ENCODE data around the gene ZFTA. TPM values are rescaled to one million over a fixed set of nuclear protein-coding genes. Genes with fewer than 3 reads are reported as not detected.

The ZFTA gene
- total RNA-seq, 2 experiments from 2014 or later, result 4.1 to 4.3 TPM

- Mint-ChIP-seq H3K27me3 (peaks cover 3% of the 10 kb centered on the region), H3K4me3 (no peak overlapping the region), H3K36me3 (ENCODE audit: low read depth) (no peaks in the 10 kb centered on the region), H3K9me3 (no peaks in the 10 kb centered on the region), H3K27ac (no peak overlapping the region), H3K4me1 (ENCODE audit: low read depth) (peaks cover 10% of the 10 kb centered on the region)
- no peak for DNase-seq
- ChIA-PET POLR2A (interaction anchor here (0.9 kb wide), 1 partner anchor 51 kb away, joined by 3 read pairs; no protein-coding TSS in a partner anchor), CTCF (interaction anchor here (0.7 to 3.5 kb wide), 5 partner anchors 27 to 287 kb away, joined by 3 to 12 read pairs (median 7); no protein-coding TSS in a partner anchor)
- TF ChIP-seq CTCF (IDR thresholded peaks at IDR 0.05), result no peak
- intact Hi-C loops (cut with micrococcal nuclease), result no loop called here
- ATAC-seq, result no peak
Measured at GRCh38 chr11:63765688-63766241, 2.8 kb downstream of the ZFTA start.

DNA sequence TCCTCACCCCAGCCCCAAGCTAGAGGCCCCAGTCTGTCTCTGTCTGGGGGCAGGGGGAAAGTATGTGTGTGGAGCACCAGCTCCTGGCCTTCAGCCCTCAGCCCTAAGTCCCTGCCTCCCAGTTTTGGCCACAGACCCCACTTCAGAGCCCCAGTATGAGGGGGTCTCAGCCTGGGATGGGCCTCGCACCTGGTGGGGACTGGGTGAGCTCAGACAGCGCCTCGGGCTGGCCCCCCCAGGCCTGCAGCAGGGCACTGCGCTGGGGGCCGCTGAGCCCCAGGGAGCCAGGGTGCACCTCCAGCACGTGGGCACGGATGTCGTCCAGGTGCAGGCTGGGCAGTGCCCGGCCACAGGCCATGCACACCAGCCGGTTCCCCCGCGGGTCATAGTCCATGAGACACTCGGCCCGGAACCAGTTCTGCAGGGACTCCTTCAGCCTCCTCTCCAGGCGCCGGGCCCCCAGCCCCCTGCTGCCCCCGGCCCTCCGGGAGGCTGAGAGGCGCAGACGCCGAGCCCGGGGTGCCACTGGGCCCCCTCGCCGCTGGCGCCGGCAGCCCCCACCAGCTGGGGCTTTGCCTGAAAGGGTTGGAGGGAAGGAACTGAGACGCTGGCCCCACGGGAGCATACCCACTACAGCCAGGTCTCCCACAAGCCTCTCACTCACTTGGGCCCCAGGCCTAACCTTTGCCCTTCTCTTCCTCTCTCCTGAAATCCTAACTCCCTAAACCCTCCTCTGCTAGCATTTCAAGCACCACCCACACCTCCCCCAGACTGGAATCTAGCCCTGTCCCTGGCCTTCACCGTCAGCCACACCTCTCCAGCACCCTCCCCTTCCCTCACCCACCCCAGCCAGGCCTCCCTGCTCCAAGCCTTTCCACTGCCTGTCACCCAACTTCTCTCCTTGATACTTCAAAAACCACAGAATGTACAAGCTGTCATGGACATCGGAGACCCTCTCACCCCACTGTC, 3.6 kb downstream of the ZFTA start:
- Mint-ChIP-seq H3K36me3 (ENCODE audit: low read depth) (no peaks in the 10 kb centered on the region), H3K27ac (no peak overlapping the region), H3K4me1 (ENCODE audit: low read depth) (peaks cover 10% of the 10 kb centered on the region), H3K27me3 (no peaks in the 10 kb centered on the region), H3K9me3 (no peaks in the 10 kb centered on the region), H3K4me3 (no peak overlapping the region)
- ATAC-seq, result no peak
- ChIA-PET POLR2A (no interaction called here), CTCF (interaction anchor here (3.5 kb wide), 1 partner anchor 26 kb away, joined by 12 read pairs; no protein-coding TSS in a partner anchor)
- DNase-seq, result no peak
- intact Hi-C loops (cut with micrococcal nuclease), result no loop called here
- TF ChIP-seq CTCF (IDR thresholded peaks at IDR 0.05), result no peak

DNA sequence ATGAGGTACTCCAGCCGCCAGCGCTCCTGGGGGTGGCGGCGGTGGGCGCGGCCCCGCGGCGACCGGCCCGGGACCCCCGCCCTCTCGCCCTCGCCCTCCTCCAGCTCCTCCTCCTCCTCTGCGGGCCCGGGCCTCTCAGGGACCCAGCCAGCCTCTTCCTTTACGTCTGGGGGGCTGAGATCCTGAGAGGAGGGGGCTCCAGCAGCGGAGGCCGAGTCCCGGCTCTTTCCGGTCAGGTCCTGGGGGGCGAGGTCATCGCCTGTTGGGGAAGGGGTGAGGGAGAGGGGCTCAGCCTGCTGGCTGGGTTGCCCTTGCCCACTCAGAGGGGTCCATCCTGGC, 4.3 kb downstream of the ZFTA start:
- Mint-ChIP-seq H3K27ac (no peak overlapping the region), H3K4me3 (no peak overlapping the region), H3K27me3 (no peaks in the 10 kb centered on the region), H3K4me1 (ENCODE audit: low read depth) (peaks cover 8% of the 10 kb centered on the region), H3K9me3 (no peaks in the 10 kb centered on the region), H3K36me3 (ENCODE audit: low read depth) (no peaks in the 10 kb centered on the region)
- ATAC-seq, result no peak
- ChIA-PET CTCF (no interaction called here), POLR2A (no interaction called here)
- intact Hi-C loops (cut with micrococcal nuclease), result no loop called here
- no peak for DNase-seq
- TF ChIP-seq CTCF (IDR thresholded peaks at IDR 0.05), result no peak

- H3K9me3 Mint-ChIP-seq, result no peaks in the 10 kb centered on the region
- ATAC-seq (no peak), DNase-seq (no peak)
- H3K27ac Mint-ChIP-seq, result no peak overlapping the region
- CTCF ChIA-PET, result no interaction called here
- H3K36me3 Mint-ChIP-seq (ENCODE audit: low read depth), result no peaks in the 10 kb centered on the region
- peaks cover 8% of the 10 kb centered on the region for H3K4me1 Mint-ChIP-seq (ENCODE audit: low read depth)
- intact Hi-C loops (cut with micrococcal nuclease), result no loop called here
- no peak for TF ChIP-seq CTCF (IDR thresholded peaks at IDR 0.05)
- no peak overlapping the region for H3K4me3 Mint-ChIP-seq
- POLR2A ChIA-PET, result no interaction called here
- H3K27me3 Mint-ChIP-seq, result no peaks in the 10 kb centered on the region
Measured at GRCh38 chr11:63763496-63764339, 4.9 kb downstream of the ZFTA start.

Measured in activated CD8-positive, alpha-beta T cell treated with anti-CD3 and anti-CD28 coated beads for 36 hours (primary cell).